GM12865 (cell line): Measurements from ENCODE around the gene CASR.

ENCODE experiments used
- DNase-seq: peaks from one replicate; pipeline ENCODE4 v3.0.0; 2010; ENCODE audit warnings: low read depth
- H3K4me3 ChIP-seq: 2 replicates; pipeline ENCODE4 v1.5.1; 2011; ENCODE audit warnings: mild to moderate bottlenecking, low read depth, low read length, control low read depth
- CTCF ChIP-seq: IDR thresholded peaks from 2 replicates; pipeline ENCODE4 v1.5.1; 2011; ENCODE audit warnings: low read length, control low read depth, low read depth, inconsistent platforms; ENCODE audit not compliant: insufficient read depth; ENCODE audit errors: missing control alignments

Gene CASR

GRCh38 chr3:122214711-122215110, 31.2 kb downstream of the CASR start:
- DNase-seq = no peak
- no peak overlapping the region for H3K4me3 ChIP-seq
- TF ChIP-seq CTCF = no peak

- DNase-seq = no peak
- TF ChIP-seq CTCF = no peak
- no peak overlapping the region for H3K4me3 ChIP-seq
Observed at GRCh38 chr3:122215592-122216298, 32.3 kb downstream of the CASR start.

- TF ChIP-seq CTCF = no peak
- no peak for DNase-seq
Observed at GRCh38 chr3:122217901-122218300, 34.4 kb downstream of the CASR start.

GRCh38 chr3:122219242-122219872, 35.9 kb downstream of the CASR start:
- TF ChIP-seq CTCF = no peak
- DNase-seq = no peak
- no peak overlapping the region for H3K4me3 ChIP-seq

More at GRCh38 chr3:122217901-122218300, 34.4 kb downstream of the CASR start:
- no peak overlapping the region for H3K4me3 ChIP-seq

- H3K4me3 ChIP-seq = no peak overlapping the region
- TF ChIP-seq CTCF = no peak
- no peak for DNase-seq
Observed at GRCh38 chr3:122227036-122227781, 43.7 kb downstream of the CASR start.

- no peak for TF ChIP-seq CTCF
- DNase-seq = no peak
- H3K4me3 ChIP-seq = no peak overlapping the region
Observed at GRCh38 chr3:122230174-122230573, 46.7 kb downstream of the CASR start.
